ENCODE results near the gene THSD4.

Gene THSD4

DNA sequence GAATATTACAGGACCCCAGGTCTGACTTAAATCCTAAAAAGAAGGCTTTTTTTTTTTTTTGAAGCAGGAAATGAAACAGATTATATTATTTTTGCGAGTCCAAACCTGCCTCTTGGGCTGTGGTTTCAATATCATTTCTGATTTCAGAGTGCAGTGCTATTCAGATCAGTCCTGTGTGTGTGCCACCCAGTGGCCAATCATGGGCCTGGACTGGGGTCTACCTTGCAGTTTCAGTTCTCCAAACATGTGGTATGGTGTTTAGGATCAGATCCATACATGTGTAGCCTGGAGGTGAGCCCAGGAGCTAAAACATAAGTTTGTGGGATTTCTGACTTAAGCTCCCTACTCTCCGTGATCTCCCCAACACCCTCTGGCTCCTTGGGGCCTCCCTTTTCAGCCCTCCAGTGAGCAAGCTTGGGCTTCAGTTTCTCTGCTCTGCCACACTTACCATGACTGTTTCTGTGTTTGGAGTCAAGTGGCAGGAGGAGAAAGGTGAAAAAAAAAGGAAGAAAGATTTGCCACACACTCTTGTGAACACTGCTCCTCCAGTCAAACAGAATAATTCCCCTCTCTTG is 12.1 kb upstream of the THSD4 start:
- DNase-seq, result peak; percentile 64

DNA sequence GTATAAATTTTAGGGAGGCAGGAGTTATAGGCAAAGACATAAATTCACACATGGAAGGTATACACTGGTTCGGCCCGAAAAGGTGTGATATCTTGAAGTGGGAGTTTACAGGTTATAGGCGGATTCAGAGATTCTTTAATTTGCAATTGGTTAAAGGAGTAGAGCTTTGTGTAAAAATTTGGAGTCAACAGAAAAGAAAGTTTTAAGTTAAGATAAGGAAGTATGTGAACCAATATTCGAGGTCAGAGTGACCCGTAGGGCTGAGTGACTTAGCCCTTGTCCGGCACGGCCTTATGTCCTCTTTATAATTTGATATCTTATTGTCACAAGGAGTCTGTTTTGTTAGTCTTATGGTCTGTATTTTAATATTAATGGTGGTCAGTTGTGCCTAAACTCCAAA is 10.6 kb upstream of the THSD4 start:
- DNase-seq, result no peak

DNA sequence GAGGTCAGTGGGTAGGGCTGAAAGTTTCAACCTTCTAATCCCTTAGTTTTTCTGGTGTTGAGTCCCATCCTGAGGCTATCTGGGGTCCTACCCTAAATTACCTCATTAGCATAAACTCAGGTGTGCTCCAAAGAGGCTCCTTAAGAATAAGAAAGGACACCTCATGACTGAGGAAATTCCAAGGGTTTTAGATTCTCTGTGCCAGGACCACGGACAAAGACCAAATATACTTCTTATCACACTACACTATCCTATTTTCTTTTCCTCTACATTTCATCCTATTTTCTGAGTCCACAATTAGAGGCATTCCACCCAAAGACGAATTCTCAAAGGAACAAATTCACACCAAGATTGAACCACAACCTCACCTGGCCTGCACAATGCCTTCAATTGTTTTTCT is 9.8 kb upstream of the THSD4 start:
- no peak for DNase-seq

DNA sequence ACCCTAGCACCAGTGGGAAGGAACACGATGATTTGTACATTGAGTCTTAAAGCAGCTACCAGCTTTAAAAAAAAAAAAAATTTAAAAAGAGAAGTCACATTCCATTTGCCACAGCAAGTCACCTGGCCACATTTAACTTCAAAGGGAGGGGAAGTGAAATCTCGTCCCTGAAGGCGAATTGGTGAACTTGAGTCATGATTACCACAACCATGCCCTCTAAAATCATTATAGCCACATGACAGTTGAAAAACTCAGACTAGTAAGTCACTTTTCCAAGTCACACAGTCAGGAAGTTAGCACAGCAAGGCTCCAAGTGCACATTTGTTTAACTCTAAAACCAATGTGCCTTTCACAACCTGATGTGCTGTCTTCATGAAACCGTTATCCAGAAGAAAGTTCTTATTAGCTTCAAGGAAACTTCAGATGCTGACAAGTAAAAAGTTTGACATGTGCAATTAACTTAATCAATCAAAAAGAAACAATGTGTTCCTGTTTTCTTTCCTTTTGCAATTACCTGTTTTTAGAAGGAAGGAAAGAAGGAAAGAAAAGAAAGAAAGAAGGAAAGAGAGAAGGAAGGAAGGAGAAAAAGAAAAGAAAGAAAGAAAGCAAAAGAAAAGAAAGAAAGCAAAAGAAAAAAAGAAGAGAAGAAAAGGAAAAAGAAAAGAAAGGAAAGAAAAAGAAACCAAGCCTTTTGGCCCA is 8.3 kb upstream of the THSD4 start:
- DNase-seq, result no peak

DNA sequence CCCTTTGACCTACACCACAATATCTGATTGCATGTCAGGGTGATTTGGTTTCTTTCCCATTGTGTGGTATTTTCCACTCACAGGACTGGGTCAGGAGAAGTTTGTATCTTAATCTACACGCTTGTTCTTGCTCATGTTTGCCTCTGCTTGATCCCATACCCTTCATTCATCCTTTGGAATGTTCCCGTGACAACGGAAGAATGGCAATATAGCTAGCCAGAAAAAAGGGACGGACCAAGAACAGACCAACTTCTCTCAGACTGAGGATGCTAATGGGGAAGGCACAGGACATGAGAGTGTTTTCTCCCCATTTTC is 7.8 kb upstream of the THSD4 start:
- no peak for DNase-seq

DNA sequence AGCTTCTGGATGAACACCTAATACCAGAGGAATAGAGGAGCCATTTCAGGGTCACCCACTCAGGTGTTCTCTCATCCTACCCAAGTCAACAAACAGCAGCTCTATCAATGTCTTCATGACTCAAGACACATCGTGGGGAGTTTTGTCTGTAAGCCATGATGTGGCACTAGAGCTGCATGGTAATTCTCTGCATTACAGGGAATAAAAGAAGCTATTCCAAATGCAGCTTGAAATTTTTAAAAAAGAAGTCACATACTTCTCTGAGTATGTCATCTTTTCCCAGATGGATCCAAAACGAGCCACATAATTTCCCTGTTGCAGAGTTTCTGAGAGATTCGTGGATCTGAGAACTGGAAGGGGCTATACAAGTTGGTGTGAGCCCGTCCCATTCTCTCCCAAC is 6.1 kb upstream of the THSD4 start:
- no peak for DNase-seq

DNA sequence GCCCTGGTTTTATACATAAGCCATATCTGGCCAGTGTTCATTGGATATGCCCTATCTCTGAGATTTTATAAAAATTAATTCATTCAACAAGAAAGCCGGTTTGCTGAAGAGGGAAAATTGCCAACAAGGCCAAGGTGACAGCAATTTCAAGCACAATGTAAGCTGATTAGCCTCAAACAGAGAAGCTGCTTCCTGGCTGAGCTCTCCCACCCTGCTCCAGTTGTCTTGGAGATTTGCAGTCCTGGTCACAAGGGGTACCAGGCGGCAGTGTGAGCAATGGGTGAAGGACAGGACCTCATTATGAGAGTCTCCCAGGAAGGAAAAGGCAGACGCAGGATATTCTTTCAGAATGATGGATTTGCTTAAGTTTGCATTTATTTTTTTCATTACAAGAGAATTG is 5.4 kb upstream of the THSD4 start:
- DNase-seq, result no peak

DNA sequence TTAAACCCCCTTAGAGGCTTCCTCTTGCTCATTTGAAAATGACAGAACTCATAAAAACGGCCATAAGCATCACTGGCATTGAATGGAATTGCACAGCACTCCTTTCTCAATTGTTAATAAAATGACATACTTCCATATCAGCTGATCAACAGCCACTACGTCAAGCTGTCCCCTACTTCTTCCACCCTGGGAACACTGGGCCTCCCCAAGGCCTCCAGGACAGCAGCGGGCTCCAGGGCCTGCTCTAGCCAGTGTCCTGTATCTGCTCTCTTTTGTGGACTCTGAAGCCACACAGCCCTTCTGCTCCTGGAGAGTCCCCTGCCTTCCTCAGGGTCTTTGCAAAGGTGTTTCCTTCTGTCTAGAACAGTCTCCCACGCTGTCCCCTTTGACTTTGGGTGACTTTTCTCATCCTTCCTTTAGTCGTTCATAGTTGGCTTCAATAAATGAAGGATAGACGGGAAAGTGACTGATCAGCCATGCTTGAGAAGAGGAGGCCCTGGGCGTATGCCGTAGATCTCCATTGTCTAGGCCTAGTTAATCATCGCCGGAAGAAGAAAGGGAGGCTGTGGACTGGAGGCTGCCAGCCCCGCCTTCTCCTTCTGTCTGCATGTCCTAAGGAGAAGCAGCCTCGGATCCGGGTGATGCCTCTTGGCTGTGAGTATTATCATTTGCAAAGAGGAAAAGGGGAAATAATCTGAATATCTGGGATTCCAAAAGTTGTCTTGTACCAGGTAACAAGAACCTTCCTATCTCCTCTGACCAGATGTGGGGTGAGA is 4.7 kb upstream of the THSD4 start:
- no peak for DNase-seq

DNA sequence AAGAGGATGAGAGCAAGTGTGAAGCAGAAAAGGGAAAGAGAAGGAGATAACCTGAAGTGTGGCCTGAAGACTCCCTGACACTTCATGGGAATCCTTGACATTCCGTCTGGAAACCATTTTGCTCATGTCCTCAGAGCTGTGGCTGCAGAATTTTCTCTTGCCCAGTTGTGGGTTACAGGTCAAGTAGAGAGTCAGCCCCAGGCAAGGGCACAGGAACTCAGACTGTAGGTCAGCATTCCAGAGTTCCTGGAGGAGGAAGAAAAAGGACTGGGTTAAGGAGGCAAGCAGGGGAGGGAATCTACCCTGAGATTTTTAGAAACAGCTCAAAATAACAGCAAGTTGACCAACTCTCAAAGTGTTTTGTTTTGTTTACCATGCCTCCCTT is 4.1 kb upstream of the THSD4 start:
- no peak for DNase-seq

DNA sequence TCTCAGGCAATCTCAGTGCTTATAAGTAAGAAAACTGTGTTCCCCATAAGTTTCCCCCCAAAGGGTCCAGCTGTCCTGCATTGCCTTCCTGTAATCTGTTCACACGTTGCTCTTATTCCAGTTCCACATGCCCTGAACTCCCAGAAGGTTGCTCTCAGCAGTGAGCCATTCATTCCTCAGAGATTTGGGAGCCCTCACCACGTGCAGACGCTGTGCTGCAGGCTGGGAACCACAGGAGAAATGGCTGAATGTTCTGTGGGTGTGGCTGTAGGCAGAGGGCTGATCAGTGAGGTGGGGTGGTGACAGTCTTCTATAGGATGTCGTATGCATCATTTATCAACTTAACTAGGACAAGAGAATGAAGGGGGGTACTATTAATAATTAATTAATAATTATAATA is 3.3 kb upstream of the THSD4 start:
- no peak for DNase-seq

DNA sequence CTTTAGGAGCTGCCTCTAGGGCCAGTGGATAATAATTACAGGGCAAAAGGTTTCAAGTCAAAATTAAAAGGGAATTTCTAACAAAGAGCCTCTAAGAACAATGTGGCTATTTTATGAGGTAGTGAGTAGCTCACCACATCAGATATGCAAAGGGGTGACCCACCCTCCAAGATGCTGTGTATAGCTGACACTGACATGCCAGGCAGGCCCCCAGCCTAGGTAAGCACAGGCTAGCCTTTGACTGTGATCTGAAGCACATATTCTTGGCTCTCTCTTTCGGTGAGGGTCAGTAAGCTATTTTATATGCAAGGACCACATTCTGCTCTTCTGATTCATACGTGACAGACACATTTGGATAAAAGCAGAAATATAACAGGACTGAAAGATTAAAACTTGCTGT is 2.8 kb upstream of the THSD4 start:
- no peak for DNase-seq

DNA sequence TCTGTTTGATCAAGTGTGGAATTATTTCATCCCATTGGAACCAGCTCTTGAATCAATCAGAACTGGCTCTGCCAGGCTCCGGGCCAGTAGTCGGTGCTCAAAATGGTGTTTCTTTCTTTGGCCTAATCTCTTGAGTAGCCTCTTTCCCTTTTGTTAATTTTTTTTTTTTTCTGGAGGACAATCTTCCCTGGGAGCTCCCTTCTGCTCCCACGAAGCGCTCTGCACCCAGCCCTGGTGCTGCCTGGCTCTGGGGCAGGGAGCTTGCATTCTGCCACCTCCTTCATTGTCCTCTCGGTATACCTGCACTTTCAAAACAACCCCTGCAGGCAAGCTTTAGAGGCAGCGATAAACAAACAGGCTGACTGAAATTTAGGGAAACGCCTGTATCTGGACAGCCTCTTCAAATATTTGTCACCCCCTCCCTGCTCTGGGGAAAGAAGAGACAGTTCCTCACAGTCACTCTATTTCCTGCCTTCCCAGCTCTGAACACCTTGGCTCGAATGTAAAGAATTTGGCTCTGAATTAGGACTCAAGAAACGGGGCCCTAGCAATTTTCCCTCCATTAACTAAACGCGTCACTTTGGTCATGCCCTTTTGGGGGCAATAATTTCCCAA is 1.1 kb upstream of the THSD4 start:
- DNase-seq, result no peak

DNA sequence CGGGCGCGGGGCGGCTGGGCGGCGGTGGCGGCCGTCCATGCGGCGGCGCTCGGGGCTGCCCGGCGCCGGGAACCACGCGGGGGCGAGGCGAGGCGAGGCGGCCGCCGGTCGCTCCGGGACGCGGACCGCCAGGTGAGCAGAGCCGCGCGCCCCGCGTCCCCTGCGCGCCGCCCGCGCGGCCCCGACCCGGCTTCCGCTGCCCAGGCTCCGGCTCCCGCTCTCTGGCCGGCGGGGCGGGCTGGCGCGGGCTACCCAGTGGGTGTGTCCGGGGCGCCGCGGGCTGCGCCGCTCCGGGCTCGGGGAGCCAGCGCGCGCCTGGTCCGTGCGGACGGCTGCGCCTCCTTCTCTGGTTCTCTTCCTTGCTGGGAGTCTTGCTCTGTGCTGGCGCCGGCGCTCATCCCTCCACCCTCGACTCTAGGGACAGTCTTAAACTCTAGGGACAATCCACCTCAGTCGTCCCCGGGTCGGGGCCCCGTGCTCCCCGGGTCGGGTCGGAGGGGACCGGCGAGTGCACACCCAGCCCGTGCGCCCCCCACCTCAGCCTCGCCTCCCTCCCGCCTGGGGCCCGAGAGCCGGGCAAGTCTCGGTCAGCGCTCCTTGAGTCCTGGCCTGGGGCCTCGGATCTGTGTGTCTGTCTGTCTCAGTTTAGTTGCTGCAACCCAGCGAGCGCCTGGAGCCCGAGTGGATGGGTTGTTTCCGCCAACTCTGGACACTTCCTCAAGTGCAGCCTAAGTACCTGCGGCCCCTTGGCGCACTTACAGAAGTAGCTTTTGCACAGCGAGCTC is 488 bp downstream of the THSD4 start:
- DNase-seq, result peak; percentile 15

DNA sequence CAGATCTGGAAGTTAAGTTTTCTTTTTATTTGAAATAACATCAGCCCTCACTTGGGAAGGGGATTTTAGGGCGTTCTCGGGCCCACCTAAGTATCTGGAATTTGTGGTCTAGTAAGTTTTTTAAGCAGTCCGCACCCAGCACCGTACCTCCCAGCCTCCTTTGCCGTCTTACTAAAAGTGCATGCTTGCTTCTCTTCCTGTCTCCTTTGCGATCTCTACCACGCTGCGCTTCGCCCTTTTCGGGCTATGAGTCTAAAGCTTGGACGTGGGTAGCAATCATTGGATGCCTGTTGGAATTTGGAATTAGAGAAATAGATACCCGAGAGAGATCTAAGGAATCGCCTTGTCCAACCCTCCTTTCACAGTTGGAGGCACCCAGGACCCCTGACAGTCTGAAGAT is 1.1 kb downstream of the THSD4 start:
- DNase-seq, result no peak

DNA sequence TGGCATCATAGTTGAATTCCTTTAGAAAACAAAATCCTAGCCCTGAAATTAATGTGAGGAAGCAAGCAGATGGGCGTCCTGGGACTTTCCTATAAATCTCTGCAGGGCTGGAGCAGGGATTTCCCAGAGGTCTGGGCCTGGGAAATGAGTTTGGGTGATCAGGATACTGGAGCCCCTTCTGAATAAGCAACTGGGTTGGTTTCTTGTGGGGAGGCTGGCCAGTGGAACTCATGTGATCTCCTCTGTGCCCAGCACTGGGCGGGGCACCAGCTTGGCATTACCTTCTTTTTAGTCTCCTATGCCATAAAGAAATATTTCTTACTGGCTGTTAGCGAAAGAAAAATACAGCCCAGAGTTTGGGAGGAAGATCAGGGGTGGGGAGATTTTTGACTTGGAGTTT is 1.7 kb downstream of the THSD4 start:
- no peak for DNase-seq

DNA sequence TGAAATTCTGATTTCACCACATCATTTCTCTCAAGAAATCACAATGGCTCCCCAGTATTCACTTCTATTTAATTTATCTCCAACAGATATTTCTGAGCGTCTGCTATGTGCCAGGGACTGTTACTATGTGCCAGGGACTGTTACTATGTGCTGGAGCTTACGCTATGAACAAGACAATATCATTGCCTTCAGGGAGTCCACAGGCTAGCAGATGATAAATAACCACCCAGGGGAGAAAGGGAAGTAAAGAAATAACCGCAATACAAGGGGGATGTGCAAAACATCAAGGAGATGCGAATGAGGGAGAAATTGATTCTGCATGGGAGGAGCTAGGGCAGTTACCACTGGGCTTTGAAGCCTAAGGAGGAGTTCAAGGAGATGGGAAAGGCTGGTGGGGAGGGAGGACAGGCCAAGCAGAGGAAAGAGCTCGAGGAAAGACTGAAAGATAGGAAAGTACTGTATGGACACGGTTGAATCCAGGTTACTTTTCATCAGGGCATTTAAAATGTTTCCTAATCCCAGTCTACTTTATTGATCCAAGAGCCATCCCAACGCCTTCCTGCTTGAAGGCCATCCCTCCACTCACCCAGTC is 2.5 kb downstream of the THSD4 start:
- no peak for DNase-seq

DNA sequence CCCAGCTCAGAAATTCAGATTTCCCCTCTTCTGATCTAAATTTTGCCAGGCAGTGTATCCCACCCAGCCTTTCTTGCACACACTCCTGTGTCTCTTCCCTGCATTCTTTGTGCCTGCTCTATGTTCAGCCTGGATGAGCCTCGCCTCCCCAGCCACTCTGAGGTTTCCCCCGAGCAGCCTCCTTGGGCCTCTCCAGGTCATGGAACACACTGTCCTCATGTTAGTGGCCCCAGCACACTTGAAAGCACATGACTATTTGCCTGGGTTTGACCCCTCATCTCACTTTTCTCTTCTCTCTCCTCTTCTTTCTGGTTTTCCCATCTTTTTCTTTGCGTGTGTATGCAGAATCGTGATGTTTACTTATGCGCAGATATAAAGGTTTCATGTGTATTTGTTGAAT is 3.1 kb downstream of the THSD4 start:
- DNase-seq, result no peak

DNA sequence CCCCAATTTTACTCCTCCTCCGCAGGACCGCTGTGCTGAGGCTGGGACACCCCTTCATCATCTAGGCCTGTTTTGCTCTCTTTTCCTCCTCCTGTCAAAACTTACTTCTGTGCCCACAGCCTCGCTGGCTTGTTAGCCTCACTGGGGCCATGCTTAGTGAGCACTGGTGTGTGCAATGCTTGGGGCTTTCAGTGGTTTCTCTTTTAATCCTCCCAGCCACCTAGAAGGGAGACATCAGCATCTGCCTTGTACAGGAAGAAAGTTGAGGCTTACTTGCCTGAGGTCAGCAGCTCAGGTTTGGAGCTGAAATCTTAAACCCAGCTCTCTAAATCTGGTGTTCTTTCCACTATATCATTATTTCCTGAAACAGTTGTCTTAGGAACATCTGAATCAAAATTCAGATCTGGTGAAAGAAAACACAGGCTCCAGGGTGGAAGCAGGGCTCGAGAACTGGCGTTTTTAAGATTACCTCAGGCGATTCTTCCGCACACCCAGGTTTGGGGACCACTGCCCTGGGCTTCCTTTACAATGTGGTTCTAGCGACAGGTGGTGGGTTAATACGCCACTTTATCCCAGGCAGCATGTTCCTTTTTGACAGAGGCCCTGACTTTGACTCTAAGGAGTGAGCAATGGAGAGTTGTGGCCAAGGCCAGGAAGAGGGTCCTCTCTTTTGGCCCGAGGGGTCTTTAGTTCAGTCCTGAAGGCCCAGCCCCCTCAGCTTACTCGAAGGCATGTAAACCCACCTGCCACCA is 3.8 kb downstream of the THSD4 start:
- DNase-seq, result no peak

DNA sequence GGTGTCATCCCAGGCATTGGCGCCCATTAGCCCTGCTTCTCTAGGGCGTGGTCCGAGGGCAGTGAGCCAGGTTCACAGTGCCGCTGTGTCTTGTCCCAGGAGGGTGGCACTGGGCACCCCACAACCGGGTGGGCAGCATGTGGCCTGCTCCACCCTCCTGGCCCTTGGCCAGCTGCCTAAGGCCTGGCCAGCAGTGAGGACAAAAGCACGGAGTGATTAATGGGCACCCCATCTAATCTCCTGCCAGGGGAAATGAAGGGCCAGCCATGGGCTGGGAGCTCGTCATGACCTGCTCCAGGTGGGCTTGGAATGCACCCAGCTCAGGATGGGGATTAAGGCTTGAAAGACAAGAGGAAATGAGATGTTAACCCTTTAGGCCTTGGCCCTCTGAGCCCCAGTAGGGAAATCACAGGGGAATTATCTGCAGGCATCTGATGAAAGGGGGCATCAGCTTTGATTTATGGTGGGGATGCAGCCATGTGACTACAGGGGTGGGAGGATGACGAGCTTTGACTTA is 5.2 kb downstream of the THSD4 start:
- no peak for DNase-seq

DNA sequence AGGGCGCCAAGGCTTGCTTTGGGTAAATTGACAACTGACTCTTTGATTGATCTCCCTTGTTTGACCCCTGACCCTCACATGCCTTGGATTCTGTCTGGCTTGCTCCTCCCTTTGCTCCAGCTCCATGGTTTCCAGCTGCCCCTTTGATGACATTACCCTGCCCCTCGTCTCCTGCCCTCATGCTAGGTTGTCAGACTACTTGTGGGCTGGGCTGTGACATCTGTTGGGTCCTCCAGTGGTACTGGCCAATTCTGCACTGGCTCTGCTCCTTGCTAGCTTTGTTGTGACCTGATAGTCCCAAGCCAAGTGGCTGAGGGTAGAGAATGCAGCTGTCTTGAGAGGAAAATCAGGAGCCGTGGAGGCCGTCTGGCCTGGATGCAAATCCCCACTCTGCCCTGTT is 6.2 kb downstream of the THSD4 start:
- no peak for DNase-seq

DNA sequence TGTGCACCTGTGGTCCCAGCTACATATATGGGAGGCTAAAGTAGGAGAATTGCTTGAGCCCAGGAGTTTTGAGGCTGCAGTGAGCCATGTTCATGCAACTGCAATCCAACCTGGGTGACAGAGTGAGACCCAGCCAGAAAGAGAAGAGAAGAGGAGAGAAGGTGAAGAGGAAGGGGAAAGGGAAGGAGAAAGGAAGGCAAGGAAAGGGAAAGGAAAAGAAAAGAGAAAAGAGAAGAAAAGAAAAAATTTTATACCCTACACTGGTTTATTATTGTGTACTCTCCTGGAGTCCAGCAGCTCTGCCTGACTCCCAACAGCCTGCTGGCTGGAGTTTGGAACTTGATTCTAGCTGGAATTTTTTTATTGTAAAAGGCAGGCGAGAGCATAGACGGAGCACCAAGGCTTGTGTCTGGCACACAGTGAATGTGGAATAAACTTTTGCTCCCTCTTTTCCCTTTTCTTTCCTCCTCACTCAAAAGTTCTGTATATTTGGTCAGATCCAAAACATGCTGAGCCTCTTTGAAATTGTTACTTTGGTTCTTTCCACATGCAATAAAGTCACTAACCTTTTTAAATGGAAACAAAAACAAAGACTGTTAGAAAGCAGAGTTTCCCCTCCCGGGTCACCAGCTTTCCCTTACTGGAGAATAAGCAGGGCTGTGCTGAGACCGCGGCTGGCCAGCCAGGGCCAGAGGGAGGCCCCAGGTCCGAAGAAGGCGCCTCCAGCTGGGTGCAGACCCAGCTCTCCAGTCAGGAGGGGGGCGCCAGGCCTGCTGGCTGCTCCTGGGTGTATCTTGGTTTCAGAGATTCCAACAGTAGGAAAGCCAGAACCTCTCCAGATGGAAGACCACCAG is 9.9 kb downstream of the THSD4 start:
- no peak for DNase-seq

All from RPMI8226 (cell line).